Panc1 (cell line): ENCODE results near the gene FGFRL1. TPM values are rescaled to one million over a fixed set of nuclear protein-coding genes. Genes with fewer than 3 reads are reported as not detected.

Experiments
- ATAC-seq: fragments of 200-7000 bp; cut with Tn5 transposase; 2 replicates; pipeline ENCODE4 v1.9.1; 2020; ENCODE audit warnings: mild to moderate bottlenecking, moderate library complexity
- BruUV-seq: library from RNA; stranded (reverse); fragments of 400-500 nt; replicated peaks from 2 replicates; lab custom pipeline; 2021; lab: Mats Ljungman, UMichigan
- CTCF ChIA-PET: fragments of 300-600 bp; sonication (Branson Sonifier 250); formaldehyde crosslinking; loops from one replicate; lab custom pipeline; 2022; ENCODE audit warnings: antibody characterized with exemption; lab: Charles Lee
- POLR2A ChIA-PET: fragments of 300-600 bp; sonication (Branson Sonifier 250); formaldehyde crosslinking; loops from one replicate; lab custom pipeline; 2022; ENCODE audit warnings: antibody characterized with exemption; lab: Charles Lee
- DNase-seq: peaks from one replicate; pipeline ENCODE4 v3.0.0-alpha.2; 2010; ENCODE audit warnings: low read depth, low spot score
- H3K27ac ChIP-seq: 2 replicates; pipeline ENCODE4 v1.5.1; 2011; ENCODE audit warnings: mild to moderate bottlenecking, low read length, inconsistent platforms
- H3K27me3 ChIP-seq: fragments of 200-500 bp; sonication (Bioruptor generic); 2 replicates; pipeline ENCODE4 v1.6.0; 2014; ENCODE audit warnings: low read length, inconsistent platforms; ENCODE audit not compliant: control insufficient read depth, insufficient read depth
- H3K36me3 ChIP-seq: fragments of 200-500 bp; sonication (Bioruptor generic); 2 replicates; pipeline ENCODE4 v1.5.1; 2014; ENCODE audit warnings: inconsistent platforms, mild to moderate bottlenecking, low read length, moderate library complexity; ENCODE audit not compliant: control insufficient read depth, insufficient read depth
- H3K4me1 ChIP-seq: 2 replicates; pipeline ENCODE4 v1.5.1; 2011; ENCODE audit warnings: inconsistent platforms, mild to moderate bottlenecking, low read length, moderate library complexity; ENCODE audit not compliant: control insufficient read depth, insufficient read depth
- H3K4me3 ChIP-seq, 2 experiments: 2 replicates each; pipeline ENCODE4 v1.5.1; 2011 to 2012; ENCODE audit warnings: low read depth in 2 of 2, low read length in 2 of 2, mild to moderate bottlenecking in 2 of 2, inconsistent platforms in 1 of 2, moderate library complexity in 1 of 2
- H3K9me3 ChIP-seq: fragments of 200-500 bp; sonication (Bioruptor generic); 2 replicates; pipeline ENCODE4 v1.5.1; 2014; ENCODE audit warnings: low read depth, mild to moderate bottlenecking, inconsistent platforms, low read length, moderate library complexity; ENCODE audit not compliant: control insufficient read depth, insufficient read depth
- POLR2AphosphoS5 ChIP-seq: IDR thresholded peaks from 2 replicates; pipeline ENCODE4 v1.6.1; 2012; ENCODE audit warnings: mild to moderate bottlenecking, low read depth, low read length, moderate library complexity
- SIN3A ChIP-seq: IDR thresholded peaks from 2 replicates; pipeline ENCODE4 v1.6.1; 2012; ENCODE audit warnings: low read depth, mild to moderate bottlenecking, low read length, moderate library complexity, borderline replicate concordance; ENCODE audit not compliant: insufficient read depth
- TCF7L2 ChIP-seq: IDR thresholded peaks from 2 replicates; pipeline ENCODE4 v1.6.1; 2011; ENCODE audit warnings: mild to moderate bottlenecking, low read depth, low read length, inconsistent platforms
- in situ Hi-C: cut with HindIII; loops from 2 replicates; pipeline ENCODE4 v1.10.0; 2016; ENCODE audit warnings: low sequenced_read_pairs, low pct_unique_long_range_greater_than_20kb
- intact Hi-C: fragments of 100-400 bp; cut with micrococcal nuclease; formaldehyde crosslinking; loops from one replicate; pipeline ENCODE4 v1.10.0; 2022; ENCODE audit not compliant: unreplicated experiment
- total RNA-seq: library from RNA; stranded (reverse); gene quantifications from one replicate; pipeline ENCODE4 v1.2.1, GENCODE V29; 2021; ENCODE audit not compliant: unreplicated experiment
- TF ChIP-seq, protein P1 (sequence below): fragments of 450-650 bp; IDR thresholded peaks from 2 replicates; pipeline ENCODE4 v1.5.1; 2017; ENCODE audit warnings: mild to moderate bottlenecking
- TF ChIP-seq, protein P2 (sequence below), 2 experiments: IDR thresholded peaks; 2 replicates each; pipeline ENCODE4 v1.6.1; 2011 to 2012; ENCODE audit warnings: low read depth in 2 of 2, control low read depth in 1 of 2, low read length in 1 of 2, mild to moderate bottlenecking in 1 of 2, moderate library complexity in 1 of 2; ENCODE audit not compliant: insufficient read depth in 1 of 2

Gene FGFRL1
- total RNA-seq, 1 experiment from 2014 or later, result 43.1 TPM

DNA sequence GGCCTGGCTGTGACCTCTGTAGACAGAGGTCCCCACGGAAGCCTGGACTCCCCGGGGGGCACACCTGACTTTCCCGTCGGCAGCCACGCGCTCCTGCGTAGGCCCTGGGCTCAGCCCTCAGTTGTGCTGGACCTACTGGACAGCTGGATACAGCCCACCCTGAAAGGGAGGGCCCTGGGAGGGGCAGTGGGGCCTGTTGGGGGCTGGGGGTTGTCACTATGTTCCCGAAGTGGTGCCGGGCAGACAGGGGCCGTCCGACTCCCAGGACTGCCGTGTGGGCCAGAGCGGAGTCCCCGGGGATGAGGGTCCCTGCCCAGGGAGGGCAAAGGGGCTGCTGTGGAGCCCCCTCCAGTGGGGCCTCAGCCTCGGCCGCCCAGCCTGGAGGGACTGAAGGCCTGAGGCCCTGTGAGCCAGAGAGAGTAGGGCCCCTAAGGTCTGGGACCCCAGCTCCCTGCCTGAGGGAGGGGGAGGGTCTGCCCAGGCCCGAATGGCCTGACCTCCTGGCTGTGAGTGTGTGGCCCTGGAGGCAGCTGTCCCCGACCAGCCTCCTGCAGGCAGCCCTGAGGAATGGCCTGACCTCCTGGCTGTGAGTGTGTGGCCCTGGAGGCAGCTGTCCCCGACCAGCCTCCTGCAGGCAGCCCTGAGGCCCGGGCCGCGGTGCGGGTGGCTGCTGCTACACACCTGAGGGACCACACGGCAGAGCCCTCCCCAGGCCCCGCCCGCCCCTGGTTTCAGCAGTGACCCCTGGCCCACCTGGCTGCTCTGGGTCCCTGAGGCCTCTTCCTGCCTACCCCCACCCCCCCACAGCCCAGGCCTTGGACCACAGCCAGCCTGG is 25.8 kb downstream of the FGFRL1 start:
- Histone ChIP-seq H3K4me3 (no peak overlapping the region), H3K27me3 (no peaks in the 10 kb centered on the region), H3K9me3 (no peaks in the 10 kb centered on the region), H3K27ac (peak overlapping the region; percentile 51; the same call in 1 of the 2 replicates), H3K4me1 (peaks cover 54% of the 10 kb centered on the region), H3K36me3 (no peaks in the 10 kb centered on the region)
- ChIA-PET POLR2A (no interaction called here), CTCF (interaction anchor here (0.6 kb wide), 2 partner anchors 21 to 233 kb away, joined by 3 to 7 read pairs; no protein-coding TSS in a partner anchor)
- DNase-seq (no peak), ATAC-seq (peak; percentile 18; the same call in 1 of the 2 replicates)
- BruUV-seq, result no TSS peak
- in situ Hi-C loops, result no loop called here
- no peak for TF ChIP-seq TCF7L2
- TF ChIP-seq, protein P1, sequence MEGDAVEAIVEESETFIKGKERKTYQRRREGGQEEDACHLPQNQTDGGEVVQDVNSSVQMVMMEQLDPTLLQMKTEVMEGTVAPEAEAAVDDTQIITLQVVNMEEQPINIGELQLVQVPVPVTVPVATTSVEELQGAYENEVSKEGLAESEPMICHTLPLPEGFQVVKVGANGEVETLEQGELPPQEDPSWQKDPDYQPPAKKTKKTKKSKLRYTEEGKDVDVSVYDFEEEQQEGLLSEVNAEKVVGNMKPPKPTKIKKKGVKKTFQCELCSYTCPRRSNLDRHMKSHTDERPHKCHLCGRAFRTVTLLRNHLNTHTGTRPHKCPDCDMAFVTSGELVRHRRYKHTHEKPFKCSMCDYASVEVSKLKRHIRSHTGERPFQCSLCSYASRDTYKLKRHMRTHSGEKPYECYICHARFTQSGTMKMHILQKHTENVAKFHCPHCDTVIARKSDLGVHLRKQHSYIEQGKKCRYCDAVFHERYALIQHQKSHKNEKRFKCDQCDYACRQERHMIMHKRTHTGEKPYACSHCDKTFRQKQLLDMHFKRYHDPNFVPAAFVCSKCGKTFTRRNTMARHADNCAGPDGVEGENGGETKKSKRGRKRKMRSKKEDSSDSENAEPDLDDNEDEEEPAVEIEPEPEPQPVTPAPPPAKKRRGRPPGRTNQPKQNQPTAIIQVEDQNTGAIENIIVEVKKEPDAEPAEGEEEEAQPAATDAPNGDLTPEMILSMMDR, result no peak
- TF ChIP-seq SIN3A, result no peak
- no peak for TF ChIP-seq POLR2AphosphoS5
- TF ChIP-seq, protein P2, sequence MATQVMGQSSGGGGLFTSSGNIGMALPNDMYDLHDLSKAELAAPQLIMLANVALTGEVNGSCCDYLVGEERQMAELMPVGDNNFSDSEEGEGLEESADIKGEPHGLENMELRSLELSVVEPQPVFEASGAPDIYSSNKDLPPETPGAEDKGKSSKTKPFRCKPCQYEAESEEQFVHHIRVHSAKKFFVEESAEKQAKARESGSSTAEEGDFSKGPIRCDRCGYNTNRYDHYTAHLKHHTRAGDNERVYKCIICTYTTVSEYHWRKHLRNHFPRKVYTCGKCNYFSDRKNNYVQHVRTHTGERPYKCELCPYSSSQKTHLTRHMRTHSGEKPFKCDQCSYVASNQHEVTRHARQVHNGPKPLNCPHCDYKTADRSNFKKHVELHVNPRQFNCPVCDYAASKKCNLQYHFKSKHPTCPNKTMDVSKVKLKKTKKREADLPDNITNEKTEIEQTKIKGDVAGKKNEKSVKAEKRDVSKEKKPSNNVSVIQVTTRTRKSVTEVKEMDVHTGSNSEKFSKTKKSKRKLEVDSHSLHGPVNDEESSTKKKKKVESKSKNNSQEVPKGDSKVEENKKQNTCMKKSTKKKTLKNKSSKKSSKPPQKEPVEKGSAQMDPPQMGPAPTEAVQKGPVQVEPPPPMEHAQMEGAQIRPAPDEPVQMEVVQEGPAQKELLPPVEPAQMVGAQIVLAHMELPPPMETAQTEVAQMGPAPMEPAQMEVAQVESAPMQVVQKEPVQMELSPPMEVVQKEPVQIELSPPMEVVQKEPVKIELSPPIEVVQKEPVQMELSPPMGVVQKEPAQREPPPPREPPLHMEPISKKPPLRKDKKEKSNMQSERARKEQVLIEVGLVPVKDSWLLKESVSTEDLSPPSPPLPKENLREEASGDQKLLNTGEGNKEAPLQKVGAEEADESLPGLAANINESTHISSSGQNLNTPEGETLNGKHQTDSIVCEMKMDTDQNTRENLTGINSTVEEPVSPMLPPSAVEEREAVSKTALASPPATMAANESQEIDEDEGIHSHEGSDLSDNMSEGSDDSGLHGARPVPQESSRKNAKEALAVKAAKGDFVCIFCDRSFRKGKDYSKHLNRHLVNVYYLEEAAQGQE (IDR thresholded peaks at IDR 0.05; ENCODE audit: insufficient read depth in 1 of 2, low read depth in 2 of 2, low read length in 1 of 2), result no peak
- intact Hi-C loops, result no loop called here

DNA sequence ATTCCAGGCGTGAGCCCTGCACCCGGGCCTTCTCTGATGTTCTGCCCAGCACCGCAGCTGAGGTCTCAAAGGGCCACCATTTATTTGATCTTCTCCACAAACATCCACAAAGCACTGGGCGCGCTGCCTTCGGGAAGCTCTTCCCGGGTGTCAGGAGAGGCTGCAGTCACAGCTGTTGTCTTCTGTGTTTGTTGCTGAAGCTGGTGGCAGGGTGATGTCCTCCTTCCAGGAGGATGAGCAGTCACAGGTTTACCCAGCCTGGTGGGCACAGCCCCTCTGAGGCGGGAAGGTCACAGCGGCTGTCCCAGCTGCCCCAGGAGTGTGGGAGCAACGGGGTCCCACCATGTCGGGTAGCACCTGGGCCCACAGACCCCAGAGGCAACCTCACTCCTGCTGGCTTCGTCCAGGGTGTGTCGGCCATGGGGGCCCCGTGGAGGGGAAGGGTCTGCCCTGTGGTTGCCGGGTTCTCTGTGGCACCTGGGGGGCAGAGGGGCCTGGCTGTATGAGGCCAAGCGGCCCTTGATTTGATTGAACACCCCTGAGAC is 27.6 kb downstream of the FGFRL1 start:
- BruUV-seq, result no TSS peak

More for the DNA sequence above, 27.6 kb downstream of the FGFRL1 start:
- CTCF ChIA-PET, result no interaction called here
- Histone ChIP-seq H3K27ac (peak overlapping the region; percentile 61), H3K4me3 (no peak overlapping the region), H3K4me1 (peaks cover 63% of the 10 kb centered on the region), H3K9me3 (no peaks in the 10 kb centered on the region), H3K27me3 (no peaks in the 10 kb centered on the region), H3K36me3 (no peaks in the 10 kb centered on the region)
- POLR2A ChIA-PET, result no interaction called here
- in situ Hi-C loops, result no loop called here
- TF ChIP-seq TCF7L2 (no peak), POLR2AphosphoS5 (no peak)
- no peak for DNase-seq
- intact Hi-C loops, result no loop called here
- no peak for ATAC-seq
